Immature natural killer cell (primary cell): Measurements from ENCODE around the gene COL26A1. TPM values are rescaled to one million over a fixed set of nuclear protein-coding genes. Genes with fewer than 3 reads are reported as not detected.
"Not testable (repeated sequence)": the region's sequence is repeated elsewhere in the genome, so short reads cannot be mapped to it uniquely, and the experiment has no call there.

ENCODE experiments used
- DNase-seq, 3 donors: peaks; one replicate each; pipeline ENCODE4 v3.0.0; 2022; ENCODE audit warnings: mixed read lengths in 1 of 3
- H3K27ac Mint-ChIP-seq, 6 donors: one replicate each; pipeline ENCODE4 v1.8.0; 2020; ENCODE audit warnings: mixed read lengths in 6 of 6, mild to moderate bottlenecking in 5 of 6, inconsistent platforms in 4 of 6, moderate library complexity in 3 of 6
- H3K27me3 Mint-ChIP-seq, 3 donors: one replicate each; pipeline ENCODE4 v1.8.0; 2020 to 2021; ENCODE audit warnings: low read depth in 3 of 3, mild to moderate bottlenecking in 3 of 3, mixed read lengths in 3 of 3, moderate library complexity in 3 of 3, inconsistent platforms in 1 of 3
- H3K36me3 Mint-ChIP-seq, 3 donors: one replicate each; pipeline ENCODE4 v1.8.0; 2020; ENCODE audit warnings: mixed read lengths in 3 of 3, inconsistent platforms in 2 of 3, mild to moderate bottlenecking in 2 of 3
- H3K4me1 Mint-ChIP-seq, 2 donors: one replicate each; pipeline ENCODE4 v1.8.0; 2020; ENCODE audit warnings: inconsistent platforms in 2 of 2, mild to moderate bottlenecking in 2 of 2, mixed read lengths in 2 of 2, moderate library complexity in 1 of 2
- H3K4me3 Mint-ChIP-seq, 5 donors: one replicate each; pipeline ENCODE4 v1.8.0; 2020; ENCODE audit warnings: mild to moderate bottlenecking in 5 of 5, mixed read lengths in 5 of 5, inconsistent platforms in 3 of 5, moderate library complexity in 3 of 5
- H3K9me3 Mint-ChIP-seq, 6 donors: one replicate each; pipeline ENCODE4 v1.8.0; 2020; ENCODE audit warnings: mild to moderate bottlenecking in 6 of 6, mixed read lengths in 6 of 6, inconsistent platforms in 4 of 6, moderate library complexity in 3 of 6
- polyA plus RNA-seq, 3 donors: library from polyadenylated mRNA; unstranded; fragments of 300-500 nt; fragmentation: Illumina TruSeq; gene quantifications; one replicate each; pipeline ENCODE4 v1.2.3, GENCODE V29; 2021

The COL26A1 gene
- polyA plus RNA-seq = not detected

- H3K27me3 Mint-ChIP-seq = peaks cover 0 to 12% (median 7%) of the 10 kb centered on the region in 3 donors
- no peaks in the 10 kb centered on the region for H3K9me3 Mint-ChIP-seq
- H3K27ac Mint-ChIP-seq = no peak within 1 kb of the TSS
- no peak for DNase-seq
- no peaks in the 10 kb centered on the region for H3K36me3 Mint-ChIP-seq
- peak within 1 kb of the TSS in 4 of 5 donors; percentile 23 to 47 (median 32) for H3K4me3 Mint-ChIP-seq
- peaks cover 5 to 10% of the 10 kb centered on the region in 2 donors for H3K4me1 Mint-ChIP-seq
Observed at GRCh38 chr7:101362334-101363195, at the start of gene COL26A1. Gene COL26A1, plus strand, starts transcription at chr7:101362875. Its CDS starts 158 bp downstream, at chr7:101363033.

GRCh38 chr7:101315336-101315735 lies 47.3 kb upstream of the COL26A1 start:
- Mint-ChIP-seq H3K27ac (no peak overlapping the region), H3K36me3 (no peaks in the 10 kb centered on the region), H3K4me1 (no peaks in the 10 kb centered on the region), H3K4me3 (no peak overlapping the region), H3K9me3 (peaks cover 3 to 10% (median 6%) of the 10 kb centered on the region in 6 donors), H3K27me3 (peaks cover 4 to 8% (median 7%) of the 10 kb centered on the region in 3 donors)
- peak; percentile 21 to 40 (median 27) for DNase-seq

GRCh38 chr7:101319401-101319800 lies 43.3 kb upstream of the COL26A1 start:
- no peak for DNase-seq
- no peak overlapping the region for H3K4me3 Mint-ChIP-seq
- no peak overlapping the region for H3K27ac Mint-ChIP-seq

GRCh38 chr7:101321491-101322401 lies 40.9 kb upstream of the COL26A1 start, which contains the start of gene IFT22:
Gene IFT22, minus strand, starts transcription at chr7:101321812. Its CDS starts 103 bp downstream, at chr7:101321709.
- peak; percentile 85 to 86 (median 86) for DNase-seq
- H3K4me3 Mint-ChIP-seq = peak within 1 kb of the TSS; percentile 86 to 93 (median 89)
- H3K27me3 Mint-ChIP-seq = peaks cover 4 to 8% (median 5%) of the 10 kb centered on the region in 3 donors
- H3K4me1 Mint-ChIP-seq = peaks cover 12 to 15% of the 10 kb centered on the region in 2 donors
- H3K9me3 Mint-ChIP-seq = no peaks in the 10 kb centered on the region
- H3K27ac Mint-ChIP-seq = peak within 1 kb of the TSS; percentile 77 to 92 (median 89)
- no peaks in the 10 kb centered on the region for H3K36me3 Mint-ChIP-seq

More at GRCh38 chr7:101319401-101319800, 43.3 kb upstream of the COL26A1 start:
- no peaks in the 10 kb centered on the region for H3K36me3 Mint-ChIP-seq
- H3K27me3 Mint-ChIP-seq = peaks cover 4 to 8% (median 5%) of the 10 kb centered on the region in 3 donors
- peaks cover 12 to 15% of the 10 kb centered on the region in 2 donors for H3K4me1 Mint-ChIP-seq
- no peaks in the 10 kb centered on the region for H3K9me3 Mint-ChIP-seq

- Mint-ChIP-seq H3K4me1 (no peaks in the 10 kb centered on the region), H3K4me3 (no peak overlapping the region), H3K27me3 (peaks cover 0 to 3% (median 2%) of the 10 kb centered on the region in 3 donors), H3K36me3 (no peaks in the 10 kb centered on the region), H3K27ac (no peak overlapping the region), H3K9me3 (no peaks in the 10 kb centered on the region)
- no peak for DNase-seq
Observed at GRCh38 chr7:101328159-101328558, 34.5 kb upstream of the COL26A1 start.

GRCh38 chr7:101330011-101330484 lies 32.6 kb upstream of the COL26A1 start:
- Mint-ChIP-seq H3K4me1 (no peaks in the 10 kb centered on the region), H3K27me3 (peaks cover 0 to 3% (median 2%) of the 10 kb centered on the region in 3 donors), H3K9me3 (no peaks in the 10 kb centered on the region), H3K4me3 (no peak overlapping the region), H3K36me3 (no peaks in the 10 kb centered on the region), H3K27ac (no peak overlapping the region)
- no peak for DNase-seq

GRCh38 chr7:101332026-101332425 lies 30.6 kb upstream of the COL26A1 start:
- no peak for DNase-seq
- no peak overlapping the region for H3K27ac Mint-ChIP-seq
- H3K4me3 Mint-ChIP-seq = no peak overlapping the region
- H3K36me3 Mint-ChIP-seq = no peaks in the 10 kb centered on the region
- H3K27me3 Mint-ChIP-seq = peaks cover 0 to 5% (median 3%) of the 10 kb centered on the region in 3 donors
- H3K4me1 Mint-ChIP-seq = no peaks in the 10 kb centered on the region
- H3K9me3 Mint-ChIP-seq = no peaks in the 10 kb centered on the region

GRCh38 chr7:101333912-101334311 lies 28.8 kb upstream of the COL26A1 start:
- no peak overlapping the region for H3K4me3 Mint-ChIP-seq
- H3K27ac Mint-ChIP-seq = no peak overlapping the region
- no peaks in the 10 kb centered on the region for H3K4me1 Mint-ChIP-seq
- H3K27me3 Mint-ChIP-seq = peaks cover 0 to 7% (median 2%) of the 10 kb centered on the region in 3 donors
- no peaks in the 10 kb centered on the region for H3K36me3 Mint-ChIP-seq
- DNase-seq = no peak
- no peaks in the 10 kb centered on the region for H3K9me3 Mint-ChIP-seq

GRCh38 chr7:101340379-101340778 lies 22.3 kb upstream of the COL26A1 start:
- Mint-ChIP-seq H3K27ac (no peak overlapping the region), H3K36me3 (no peaks in the 10 kb centered on the region), H3K9me3 (no peaks in the 10 kb centered on the region), H3K4me1 (no peaks in the 10 kb centered on the region), H3K27me3 (peaks cover 2 to 14% (median 2%) of the 10 kb centered on the region in 3 donors), H3K4me3 (no peak overlapping the region)
- no peak for DNase-seq

GRCh38 chr7:101342892-101343291 lies 19.8 kb upstream of the COL26A1 start:
- no peak for DNase-seq
- Mint-ChIP-seq H3K36me3 (no peaks in the 10 kb centered on the region), H3K27me3 (peaks cover 2 to 10% (median 2%) of the 10 kb centered on the region in 3 donors), H3K9me3 (no peaks in the 10 kb centered on the region), H3K27ac (no peak overlapping the region), H3K4me1 (no peaks in the 10 kb centered on the region), H3K4me3 (no peak overlapping the region)

- no peaks in the 10 kb centered on the region for H3K36me3 Mint-ChIP-seq
- H3K9me3 Mint-ChIP-seq = no peaks in the 10 kb centered on the region
- no peak for DNase-seq
- H3K27ac Mint-ChIP-seq = no peak overlapping the region
- no peak overlapping the region for H3K4me3 Mint-ChIP-seq
- peaks cover 2 to 13% (median 3%) of the 10 kb centered on the region in 3 donors for H3K27me3 Mint-ChIP-seq
- no peaks in the 10 kb centered on the region for H3K4me1 Mint-ChIP-seq
Observed at GRCh38 chr7:101347477-101347876, 15.2 kb upstream of the COL26A1 start.

- not testable (repeated sequence) for DNase-seq, H3K27ac Mint-ChIP-seq, H3K9me3 Mint-ChIP-seq, H3K36me3 Mint-ChIP-seq, H3K4me3 Mint-ChIP-seq, H3K4me1 Mint-ChIP-seq
- H3K27me3 Mint-ChIP-seq = peaks cover 3 to 13% (median 4%) of the 10 kb centered on the region in 3 donors
Observed at GRCh38 chr7:101348456-101349067, 14.1 kb upstream of the COL26A1 start.

GRCh38 chr7:101349300-101349699 lies 13.4 kb upstream of the COL26A1 start:
- H3K27me3 Mint-ChIP-seq = peaks cover 3 to 13% (median 4%) of the 10 kb centered on the region in 3 donors
- H3K4me3 Mint-ChIP-seq, H3K9me3 Mint-ChIP-seq, DNase-seq, H3K27ac Mint-ChIP-seq, H3K36me3 Mint-ChIP-seq, H3K4me1 Mint-ChIP-seq: not testable (repeated sequence)
